Central memory CD8-positive, alpha-beta T cell (primary cell): ENCODE results near the gene H2AZ2.
"Not testable (repeated sequence)": the region's sequence is repeated elsewhere in the genome, so short reads cannot be mapped to it uniquely, and the experiment has no call there.

Experiments used
- ATAC-seq: fragments of 150-1000 bp; cut with Tn5 transposase; replicated peaks from 2 replicates; pipeline ENCODE4 v1.10.0; 2022; ENCODE audit warnings: mild to moderate bottlenecking, moderate FRiP score, moderate number of reproducible peaks; ENCODE audit not compliant: poor library complexity, severe bottlenecking; ENCODE audit errors: extremely low read depth
- DNase-seq, 2 donors: peaks; one replicate each; pipeline ENCODE4 v3.0.0; 2021; ENCODE audit warnings: low spot score in 2 of 2
- H3K27ac Mint-ChIP-seq: one replicate; pipeline ENCODE4 v1.8.0; 2022; ENCODE audit warnings: low read depth, mild to moderate bottlenecking, moderate library complexity, mixed read lengths
- H3K27me3 Mint-ChIP-seq: one replicate; pipeline ENCODE4 v1.8.0; 2022; ENCODE audit warnings: mixed read lengths
- H3K36me3 Mint-ChIP-seq: one replicate; pipeline ENCODE4 v1.8.0; 2022; ENCODE audit warnings: mild to moderate bottlenecking, moderate library complexity, mixed read lengths; ENCODE audit not compliant: insufficient read depth
- H3K4me1 Mint-ChIP-seq: one replicate; pipeline ENCODE4 v1.8.0; 2022; ENCODE audit warnings: mixed read lengths
- H3K4me3 Mint-ChIP-seq: one replicate; pipeline ENCODE4 v1.8.0; 2022; ENCODE audit warnings: mild to moderate bottlenecking, moderate library complexity, mixed read lengths
- H3K9me3 Mint-ChIP-seq: one replicate; pipeline ENCODE4 v1.8.0; 2022; ENCODE audit warnings: mixed read lengths

H2AZ2 gene

DNA sequence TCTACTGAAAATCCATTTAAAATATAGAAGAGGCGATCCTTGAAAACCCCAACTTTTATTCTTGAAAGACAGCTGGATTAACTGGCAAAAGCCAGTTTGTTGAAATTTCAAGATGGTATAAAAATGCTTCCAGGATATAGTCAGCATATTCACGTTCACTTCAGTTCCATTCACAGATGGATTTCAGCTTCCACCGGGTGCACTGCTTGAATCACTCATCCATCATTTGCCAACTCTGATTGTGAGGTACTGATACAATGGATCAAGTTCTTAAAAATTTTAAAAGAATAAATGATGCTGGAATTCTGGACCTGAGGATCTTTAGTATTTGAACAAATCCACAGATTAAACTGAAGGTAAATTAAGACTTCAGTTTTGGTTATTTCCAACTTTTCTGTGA is 35.0 kb upstream of the H2AZ2 start:
- peak overlapping the region; percentile 95 for H3K4me3 Mint-ChIP-seq
- ATAC-seq = no peak

DNA sequence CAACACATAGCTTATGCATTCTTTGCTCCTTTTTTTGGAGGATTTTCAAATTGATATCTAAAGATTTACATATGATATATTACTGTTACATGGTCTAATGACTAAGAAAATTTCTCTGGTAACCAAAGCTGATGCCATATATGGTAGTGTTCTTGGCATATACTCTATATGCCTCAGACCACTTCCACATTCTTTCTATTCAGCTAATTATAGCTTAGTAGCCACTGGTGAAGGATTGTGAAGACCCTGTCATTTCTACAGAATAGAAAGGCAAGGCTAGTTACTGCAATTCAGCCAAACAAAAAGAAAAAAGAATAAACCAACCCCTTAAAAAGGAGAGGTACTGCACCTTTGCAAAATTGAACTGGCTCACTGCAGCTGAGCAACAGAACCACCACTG is 33.7 kb upstream of the H2AZ2 start:
- Mint-ChIP-seq H3K27ac (peak overlapping the region; percentile 68), H3K4me3 (peak overlapping the region; percentile 69), H3K27me3 (no peaks in the 10 kb centered on the region), H3K36me3 (peaks cover 21% of the 10 kb centered on the region), H3K4me1 (peaks cover 43% of the 10 kb centered on the region), H3K9me3 (no peaks in the 10 kb centered on the region)
- DNase-seq (no peak), ATAC-seq (no peak)

More for the DNA sequence above, 35.0 kb upstream of the H2AZ2 start:
- H3K4me1 Mint-ChIP-seq = peaks cover 44% of the 10 kb centered on the region
- DNase-seq = no peak
- peaks cover 21% of the 10 kb centered on the region for H3K36me3 Mint-ChIP-seq
- peak overlapping the region; percentile 29 for H3K27ac Mint-ChIP-seq
- H3K9me3 Mint-ChIP-seq = no peaks in the 10 kb centered on the region
- no peaks in the 10 kb centered on the region for H3K27me3 Mint-ChIP-seq

GRCh38 chr7:44881066-44881600 is 33.2 kb upstream of the H2AZ2 start:
- Mint-ChIP-seq H3K4me3 (peak overlapping the region; percentile 69), H3K36me3 (peaks cover 21% of the 10 kb centered on the region), H3K9me3 (no peaks in the 10 kb centered on the region), H3K4me1 (peaks cover 42% of the 10 kb centered on the region), H3K27me3 (no peaks in the 10 kb centered on the region), H3K27ac (peak overlapping the region; percentile 68)
- ATAC-seq (no peak), DNase-seq (no peak)

DNA sequence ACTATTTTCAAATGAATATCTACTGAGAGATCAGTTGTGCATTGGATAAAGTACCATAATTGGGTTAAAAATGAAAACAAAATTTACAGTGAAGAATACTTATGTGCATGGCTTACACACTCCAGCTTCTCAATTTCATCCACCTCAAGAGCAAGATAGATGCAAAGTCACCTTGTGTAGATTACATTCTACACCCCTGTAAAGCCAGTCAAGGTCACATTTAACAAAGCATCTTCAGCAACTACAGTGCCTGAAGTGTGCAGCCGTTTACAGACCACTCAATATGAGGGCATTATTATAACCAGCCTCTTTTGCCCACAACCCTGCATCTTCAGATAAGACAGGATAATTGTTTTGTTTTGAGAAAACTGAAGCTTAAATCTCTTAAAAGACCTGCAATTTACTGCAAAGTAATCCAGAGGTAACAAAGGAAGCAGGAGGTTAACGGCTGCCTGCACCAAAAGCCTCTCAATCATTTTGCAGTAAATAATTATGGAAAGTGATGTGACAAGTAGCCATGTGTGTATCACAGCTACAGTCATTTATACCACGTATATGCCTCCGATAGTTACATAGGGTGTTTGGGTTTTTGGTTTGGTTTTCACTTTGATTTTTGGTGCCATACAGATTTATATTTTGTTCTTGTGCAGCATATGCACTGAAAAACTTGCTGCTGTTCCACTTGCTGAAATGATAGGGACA is 32.6 kb upstream of the H2AZ2 start:
- Mint-ChIP-seq H3K27ac (peak overlapping the region; percentile 68), H3K9me3 (no peaks in the 10 kb centered on the region), H3K27me3 (no peaks in the 10 kb centered on the region), H3K4me3 (peak overlapping the region; percentile 69), H3K36me3 (peaks cover 14% of the 10 kb centered on the region), H3K4me1 (peaks cover 35% of the 10 kb centered on the region)
- ATAC-seq (no peak), DNase-seq (no peak)

DNA sequence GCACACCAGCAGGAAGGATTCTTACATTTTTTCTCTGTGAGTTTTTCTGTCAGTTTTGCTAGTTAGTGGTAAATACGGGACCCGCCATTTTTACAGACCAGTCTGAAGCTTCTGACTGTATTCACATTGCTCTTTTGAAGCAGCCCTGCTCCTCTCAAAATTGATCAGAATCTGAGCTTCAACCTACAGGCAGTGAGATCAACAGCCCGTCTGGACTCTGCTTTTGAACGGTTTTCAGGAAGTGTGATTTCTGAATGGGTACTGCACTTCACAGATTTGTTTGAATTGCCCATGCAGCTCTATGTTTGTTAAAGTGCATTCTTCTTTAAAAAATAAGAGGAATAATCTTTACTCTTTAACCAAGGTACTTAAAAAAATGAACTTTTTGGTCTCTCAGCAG is 28.5 kb upstream of the H2AZ2 start:
- Mint-ChIP-seq H3K4me1 (peaks cover 25% of the 10 kb centered on the region), H3K27me3 (no peaks in the 10 kb centered on the region), H3K36me3 (peaks cover 2% of the 10 kb centered on the region), H3K27ac (no peak overlapping the region), H3K4me3 (no peak overlapping the region), H3K9me3 (no peaks in the 10 kb centered on the region)
- ATAC-seq (no peak), DNase-seq (no peak)

DNA sequence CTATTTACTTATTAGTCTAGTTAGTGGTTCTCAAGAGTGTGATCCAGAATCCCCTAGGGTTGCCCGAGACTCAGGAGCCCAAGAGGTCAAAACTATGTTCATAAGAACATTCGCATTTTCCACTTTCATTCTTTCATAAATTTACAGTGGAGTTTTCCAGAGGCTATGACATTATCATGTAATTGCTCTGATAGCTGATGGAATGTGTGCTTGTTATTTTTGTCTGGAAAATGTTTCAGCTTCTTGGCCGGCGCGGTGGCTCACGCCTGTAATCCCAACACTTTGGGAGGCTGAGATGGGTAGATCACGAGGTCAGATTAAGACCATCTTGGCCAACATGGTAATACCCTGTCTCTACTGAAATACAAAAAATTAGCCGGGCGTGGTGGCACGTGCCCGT is 27.4 kb upstream of the H2AZ2 start:
- Mint-ChIP-seq H3K9me3 (no peaks in the 10 kb centered on the region), H3K27me3 (no peaks in the 10 kb centered on the region), H3K4me1 (peaks cover 14% of the 10 kb centered on the region), H3K4me3 (no peak overlapping the region), H3K36me3 (peaks cover 2% of the 10 kb centered on the region), H3K27ac (no peak overlapping the region)
- DNase-seq = no peak
- no peak for ATAC-seq

- ATAC-seq (no peak), DNase-seq (no peak)
- no peaks in the 10 kb centered on the region for H3K9me3 Mint-ChIP-seq
- H3K4me3 Mint-ChIP-seq = no peak overlapping the region
- H3K27ac Mint-ChIP-seq = no peak overlapping the region
- peaks cover 6% of the 10 kb centered on the region for H3K4me1 Mint-ChIP-seq
- no peaks in the 10 kb centered on the region for H3K36me3 Mint-ChIP-seq
- H3K27me3 Mint-ChIP-seq = no peaks in the 10 kb centered on the region
Measured at GRCh38 chr7:44872787-44873186, 24.9 kb upstream of the H2AZ2 start.

DNA sequence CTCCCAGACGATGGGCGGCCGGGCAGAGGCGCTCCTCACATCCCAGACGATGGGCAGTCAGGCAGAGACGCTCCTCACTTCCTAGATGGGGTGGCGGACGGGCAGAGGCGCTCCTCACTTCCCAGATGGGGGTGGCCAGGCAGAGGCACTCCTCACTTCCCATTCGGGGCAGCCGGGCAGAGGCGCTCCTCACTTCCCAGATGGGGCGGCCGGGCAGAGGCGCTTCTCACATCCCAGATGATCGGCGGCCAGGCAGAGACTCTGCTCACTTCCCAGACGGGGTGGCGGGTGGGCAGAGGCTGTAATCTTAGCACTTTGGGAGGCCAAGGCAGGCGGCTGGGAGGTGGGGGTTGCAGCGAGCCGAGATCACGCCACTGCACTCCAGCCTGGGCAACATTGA is 24.0 kb upstream of the H2AZ2 start:
- H3K27me3 Mint-ChIP-seq, H3K9me3 Mint-ChIP-seq, ATAC-seq, H3K36me3 Mint-ChIP-seq, DNase-seq, H3K27ac Mint-ChIP-seq, H3K4me3 Mint-ChIP-seq, H3K4me1 Mint-ChIP-seq: not testable (repeated sequence)

- not testable (repeated sequence) for ATAC-seq, H3K27me3 Mint-ChIP-seq, H3K4me3 Mint-ChIP-seq, H3K27ac Mint-ChIP-seq, H3K36me3 Mint-ChIP-seq, DNase-seq, H3K4me1 Mint-ChIP-seq, H3K9me3 Mint-ChIP-seq
Measured at GRCh38 chr7:44870780-44871179, 22.9 kb upstream of the H2AZ2 start.

- DNase-seq, H3K27ac Mint-ChIP-seq, H3K9me3 Mint-ChIP-seq, H3K27me3 Mint-ChIP-seq, H3K4me3 Mint-ChIP-seq, ATAC-seq, H3K36me3 Mint-ChIP-seq, H3K4me1 Mint-ChIP-seq: not testable (repeated sequence)
Measured at GRCh38 chr7:44870336-44870735, 22.4 kb upstream of the H2AZ2 start.

GRCh38 chr7:44867073-44867995 is 19.4 kb upstream of the H2AZ2 start:
- DNase-seq (no peak), ATAC-seq (no peak)
- peaks cover 8% of the 10 kb centered on the region for H3K27me3 Mint-ChIP-seq
- no peaks in the 10 kb centered on the region for H3K4me1 Mint-ChIP-seq
- H3K9me3 Mint-ChIP-seq = no peaks in the 10 kb centered on the region
- no peaks in the 10 kb centered on the region for H3K36me3 Mint-ChIP-seq
- H3K4me3 Mint-ChIP-seq = no peak overlapping the region
- no peak overlapping the region for H3K27ac Mint-ChIP-seq

GRCh38 chr7:44861949-44862348 is 14.1 kb upstream of the H2AZ2 start:
- H3K9me3 Mint-ChIP-seq, H3K27ac Mint-ChIP-seq, H3K4me3 Mint-ChIP-seq, ATAC-seq, H3K36me3 Mint-ChIP-seq, H3K4me1 Mint-ChIP-seq, H3K27me3 Mint-ChIP-seq, DNase-seq: not testable (repeated sequence)

DNA sequence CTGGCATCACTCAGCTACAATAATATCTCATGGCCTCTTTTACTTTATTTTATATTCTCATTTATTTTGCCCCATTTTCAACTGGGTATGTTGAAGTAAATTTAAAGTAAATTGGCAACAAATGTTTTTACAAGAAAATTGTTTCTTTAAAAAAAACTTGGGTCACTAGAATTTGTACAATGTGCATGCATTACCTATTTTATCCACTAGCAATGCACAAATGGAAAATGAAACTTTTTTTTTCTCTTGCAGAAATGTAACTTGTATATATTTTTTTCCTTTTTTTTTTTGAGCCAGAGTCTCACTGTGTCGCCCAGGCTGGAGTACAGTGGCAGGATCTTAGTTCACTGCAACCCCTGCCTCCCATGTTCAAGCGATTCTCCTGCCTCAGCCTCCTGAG is 10.3 kb upstream of the H2AZ2 start:
- ATAC-seq = no peak
- DNase-seq = no peak
- H3K36me3 Mint-ChIP-seq = peaks cover 6% of the 10 kb centered on the region
- peaks cover 9% of the 10 kb centered on the region for H3K27me3 Mint-ChIP-seq
- no peak overlapping the region for H3K4me3 Mint-ChIP-seq
- H3K9me3 Mint-ChIP-seq = no peaks in the 10 kb centered on the region
- no peaks in the 10 kb centered on the region for H3K4me1 Mint-ChIP-seq
- no peak overlapping the region for H3K27ac Mint-ChIP-seq
